Stimulated activated CD4-positive, alpha-beta T cell treated with anti-CD3 and anti-CD28 coated beads, Interleukin-1b, Interleukin-23, amount 100 ng/mL, for 4 hours (primary cell): ENCODE results near the gene LONP1.

ENCODE experiments used
- DNase-seq, 2 donors: peaks; one replicate each; pipeline ENCODE4 v3.0.0-alpha.2; 2020; ENCODE audit warnings: low read depth in 2 of 2

The LONP1 gene

GRCh38 chr19:5648464-5648863 is 71.5 kb downstream of the LONP1 start:
- no peak for DNase-seq

GRCh38 chr19:5646703-5647102 is 73.2 kb downstream of the LONP1 start:
- DNase-seq: no peak

GRCh38 chr19:5645409-5645808 is 74.5 kb downstream of the LONP1 start:
- DNase-seq: no peak

GRCh38 chr19:5644037-5644436 is 75.9 kb downstream of the LONP1 start:
- no peak for DNase-seq

- DNase-seq: no peak
Observed at GRCh38 chr19:5643060-5643459, 76.9 kb downstream of the LONP1 start.

- DNase-seq: no peak
Observed at GRCh38 chr19:5642204-5642603, 77.7 kb downstream of the LONP1 start.
